ENCODE results near the gene ARHGEF3. TPM values are rescaled to one million over a fixed set of nuclear protein-coding genes. Genes with fewer than 3 reads are reported as not detected.

ARHGEF3 gene, protein sequence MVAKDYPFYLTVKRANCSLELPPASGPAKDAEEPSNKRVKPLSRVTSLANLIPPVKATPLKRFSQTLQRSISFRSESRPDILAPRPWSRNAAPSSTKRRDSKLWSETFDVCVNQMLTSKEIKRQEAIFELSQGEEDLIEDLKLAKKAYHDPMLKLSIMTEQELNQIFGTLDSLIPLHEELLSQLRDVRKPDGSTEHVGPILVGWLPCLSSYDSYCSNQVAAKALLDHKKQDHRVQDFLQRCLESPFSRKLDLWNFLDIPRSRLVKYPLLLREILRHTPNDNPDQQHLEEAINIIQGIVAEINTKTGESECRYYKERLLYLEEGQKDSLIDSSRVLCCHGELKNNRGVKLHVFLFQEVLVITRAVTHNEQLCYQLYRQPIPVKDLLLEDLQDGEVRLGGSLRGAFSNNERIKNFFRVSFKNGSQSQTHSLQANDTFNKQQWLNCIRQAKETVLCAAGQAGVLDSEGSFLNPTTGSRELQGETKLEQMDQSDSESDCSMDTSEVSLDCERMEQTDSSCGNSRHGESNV
- 10.0 and 27.4 TPM in 2 replicates for total RNA-seq

DNA sequence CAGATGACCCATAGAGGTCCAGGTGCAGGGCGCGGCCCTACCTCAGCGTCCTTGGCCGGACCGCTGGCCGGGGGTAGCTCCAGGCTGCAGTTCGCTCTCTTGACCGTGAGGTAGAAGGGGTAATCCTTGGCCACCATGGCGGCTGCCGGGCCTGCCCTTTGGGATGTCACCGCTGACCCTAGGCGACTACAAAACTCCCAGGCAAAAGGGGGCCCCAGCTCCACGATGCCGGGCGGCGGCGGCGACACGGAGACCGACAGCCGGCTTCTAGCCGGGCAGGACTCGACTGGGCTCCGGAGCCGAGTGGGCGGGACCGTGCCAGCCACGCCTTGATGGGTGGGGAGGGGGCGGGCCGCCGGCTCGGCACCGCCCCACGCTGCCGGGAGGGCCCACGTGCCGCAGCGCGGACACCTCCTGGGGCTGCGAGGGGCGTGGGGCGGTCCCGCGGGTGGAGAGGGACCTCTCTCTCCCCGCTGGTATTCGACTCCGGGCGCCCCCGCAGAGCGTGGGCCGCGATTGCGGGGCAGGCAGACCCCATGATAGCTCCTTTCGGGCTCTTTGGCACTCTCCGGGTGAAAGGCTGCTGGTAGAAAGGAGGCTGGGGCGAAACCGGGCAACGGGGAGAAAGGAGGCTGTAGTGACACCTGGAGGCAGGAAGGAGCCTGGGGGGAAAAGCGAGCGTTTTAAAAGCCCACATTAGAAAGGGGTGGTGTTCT is at the start of gene ARHGEF3:
TSS of gene ARHGEF3 (minus strand) at position 288 of the 716 bp plus-strand sequence. CDS start at position 137, 151 bp downstream.

DNA sequence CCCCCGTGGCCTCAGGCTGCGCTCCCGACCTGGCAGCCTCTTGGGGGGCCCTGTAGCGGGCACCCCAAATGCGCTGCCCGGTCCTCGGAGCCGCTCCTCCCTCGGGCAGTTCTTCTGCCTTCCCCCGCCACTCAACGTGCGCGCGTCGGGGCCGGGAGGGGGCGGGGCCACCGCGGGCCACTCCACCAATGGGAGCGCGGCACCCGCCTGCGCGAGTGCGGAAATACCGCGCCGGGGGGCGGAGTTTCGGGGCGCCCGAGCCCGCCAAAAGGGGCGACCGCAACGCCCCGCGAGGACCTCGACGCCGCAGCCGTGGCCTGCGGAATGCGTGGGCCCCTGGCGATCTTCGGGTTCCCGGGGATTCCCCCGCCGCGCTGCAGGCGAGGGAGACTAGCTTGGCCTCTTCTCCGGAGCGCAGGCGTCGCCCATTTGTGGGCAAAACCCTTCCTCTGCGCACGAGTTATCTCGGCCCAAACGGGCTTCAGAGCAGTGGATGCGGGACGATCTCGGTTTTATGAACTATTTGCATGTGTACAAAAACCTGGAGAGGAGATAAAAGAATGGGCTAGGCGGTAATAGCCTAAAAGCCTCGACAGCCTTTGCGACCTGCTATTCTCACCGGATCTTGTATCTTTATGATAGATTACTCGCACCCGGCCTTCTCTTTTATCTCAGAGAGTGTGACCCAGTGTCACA is 118.5 kb downstream of the ARHGEF3 start, which contains the start of gene TASOR:
TSS of gene TASOR (minus strand) at position 144 of the 696 bp plus-strand sequence. CDS start 259 bp downstream, outside the sequence.

Other genes with a start within 250 kb of the ARHGEF3 start
- gene CCDC66, start 244.8 kb downstream of the ARHGEF3 start, total RNA-seq: 20.8 and 23.6 TPM in 2 replicates
- 41.6 and 70.0 TPM in 2 replicates for gene TASOR, start 118.7 kb downstream of the ARHGEF3 start, total RNA-seq

Measured in placental pericyte (primary cell).